Stimulated activated CD4-positive, alpha-beta T cell treated with anti-CD3 and anti-CD28 coated beads, Interleukin-2, amount 100 ng/mL, for 4 hours (primary cell): ENCODE data around the gene ZBTB46.
"Not testable (repeated sequence)": the region's sequence is repeated elsewhere in the genome, so short reads cannot be mapped to it uniquely, and the experiment has no call there.

ENCODE experiments used
- DNase-seq: peaks from one replicate; pipeline ENCODE4 v3.0.0-alpha.2; 2020; ENCODE audit warnings: low read depth

Gene ZBTB46

DNA sequence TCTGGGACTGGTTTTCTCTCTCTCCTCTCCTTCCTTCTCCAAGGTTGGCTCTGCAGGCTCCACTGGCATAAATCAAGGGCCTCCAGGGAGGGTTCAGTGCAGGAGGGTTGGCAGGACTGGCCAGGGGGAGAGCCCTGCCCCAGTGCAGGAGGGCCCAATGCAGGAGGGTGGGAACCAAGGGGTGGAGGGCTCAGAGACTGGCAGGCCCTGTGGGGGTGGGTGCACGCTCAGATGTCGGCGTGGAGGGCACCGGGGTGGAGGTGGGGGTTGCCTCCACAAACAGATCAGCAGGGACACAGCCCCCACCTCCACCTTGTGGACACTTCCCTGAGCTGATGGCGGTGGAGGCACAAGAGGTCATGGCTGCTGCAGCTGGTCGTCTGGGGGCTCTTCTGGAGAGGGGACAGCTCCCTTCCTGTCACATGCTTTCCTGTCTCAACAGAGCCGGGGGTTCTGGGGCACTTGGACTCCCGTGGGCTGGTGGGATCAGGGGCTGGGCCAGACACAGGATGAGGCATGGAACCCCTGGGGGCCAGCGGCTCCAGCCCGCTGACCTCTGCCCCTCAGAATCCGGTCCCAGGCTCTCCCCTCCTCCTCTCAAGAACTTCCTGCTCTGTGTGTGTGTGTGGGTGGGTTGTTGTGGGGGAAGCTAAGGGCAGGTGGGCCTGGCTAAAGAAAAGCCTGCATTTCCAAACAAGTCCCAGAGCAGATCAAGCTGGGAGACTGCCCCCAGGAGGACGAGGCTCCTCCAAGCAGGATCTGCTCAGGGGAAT is 27.5 kb upstream of the ZBTB46 start:
- no peak for DNase-seq

DNA sequence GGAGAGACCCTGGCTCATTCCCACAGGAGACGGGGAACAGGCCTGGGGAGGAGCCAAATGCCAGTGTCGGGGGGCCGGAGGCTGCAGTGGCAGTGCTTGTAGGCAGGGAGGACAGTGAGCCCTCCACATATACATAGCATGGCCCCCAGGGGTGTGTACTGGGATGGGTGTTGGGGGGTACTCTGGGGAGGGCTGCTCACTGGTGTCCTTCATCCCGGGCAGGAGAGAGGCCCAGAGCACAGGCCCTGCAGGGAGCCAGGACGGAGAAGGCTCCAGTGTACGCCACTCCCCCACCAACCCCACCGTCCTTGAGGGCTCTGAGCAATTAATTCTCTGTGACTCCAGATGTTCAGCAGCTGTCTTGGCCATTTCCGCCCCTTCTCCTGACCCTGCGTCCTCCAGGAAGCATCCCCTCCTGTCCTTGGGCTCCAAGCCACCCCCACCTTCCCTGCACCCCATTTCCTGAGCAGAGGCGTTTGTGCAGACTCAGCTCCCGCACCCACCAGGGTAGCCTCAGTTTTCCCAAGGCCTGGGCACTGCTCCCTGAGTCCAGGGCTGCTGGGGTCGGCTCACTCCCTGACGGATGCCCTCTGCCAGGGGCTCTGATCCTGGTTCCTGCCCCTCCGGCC is 26.8 kb upstream of the ZBTB46 start:
- no peak for DNase-seq

- DNase-seq: no peak
These were observed 25.0 kb upstream of the ZBTB46 start for GRCh38 chr20:63856098-63856511.

DNA sequence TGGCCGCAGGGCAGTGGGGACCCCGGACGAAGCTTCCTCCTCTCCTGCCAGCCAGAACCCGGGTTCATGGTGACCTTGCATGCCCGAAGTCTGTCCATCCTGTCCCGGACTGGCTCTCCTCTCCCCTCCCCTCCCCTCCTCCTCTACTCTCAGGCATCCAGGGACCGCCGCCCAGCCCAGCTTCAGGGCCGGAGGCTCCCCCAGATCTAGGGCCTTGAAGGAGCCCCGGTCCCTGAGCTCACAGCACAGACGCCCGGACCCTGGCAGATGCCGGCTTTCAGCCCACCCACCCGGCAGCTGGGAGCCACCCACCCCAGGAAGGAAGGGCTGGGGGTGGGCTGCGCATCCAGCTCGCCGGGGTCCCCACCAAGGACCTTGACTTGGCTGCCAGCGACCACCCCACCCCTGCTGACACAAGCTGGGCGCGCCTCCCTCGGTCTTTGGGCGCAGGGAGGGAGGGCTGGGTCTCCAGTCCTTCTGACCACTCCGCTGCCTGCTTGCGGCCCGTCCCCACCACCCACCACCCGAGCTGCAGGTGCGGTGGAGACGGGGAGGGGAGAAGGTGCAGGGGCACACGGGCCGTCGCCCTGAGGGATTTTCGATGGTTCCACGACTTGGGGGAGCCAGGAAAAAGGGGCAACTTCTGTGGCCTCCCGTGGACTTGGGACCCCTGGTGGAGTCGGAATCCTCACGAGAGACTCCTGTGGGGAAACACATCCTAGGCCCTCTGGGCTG is 24.5 kb upstream of the ZBTB46 start:
- no peak for DNase-seq

- DNase-seq: no peak
These were observed 23.8 kb upstream of the ZBTB46 start for GRCh38 chr20:63854766-63855362.

DNA sequence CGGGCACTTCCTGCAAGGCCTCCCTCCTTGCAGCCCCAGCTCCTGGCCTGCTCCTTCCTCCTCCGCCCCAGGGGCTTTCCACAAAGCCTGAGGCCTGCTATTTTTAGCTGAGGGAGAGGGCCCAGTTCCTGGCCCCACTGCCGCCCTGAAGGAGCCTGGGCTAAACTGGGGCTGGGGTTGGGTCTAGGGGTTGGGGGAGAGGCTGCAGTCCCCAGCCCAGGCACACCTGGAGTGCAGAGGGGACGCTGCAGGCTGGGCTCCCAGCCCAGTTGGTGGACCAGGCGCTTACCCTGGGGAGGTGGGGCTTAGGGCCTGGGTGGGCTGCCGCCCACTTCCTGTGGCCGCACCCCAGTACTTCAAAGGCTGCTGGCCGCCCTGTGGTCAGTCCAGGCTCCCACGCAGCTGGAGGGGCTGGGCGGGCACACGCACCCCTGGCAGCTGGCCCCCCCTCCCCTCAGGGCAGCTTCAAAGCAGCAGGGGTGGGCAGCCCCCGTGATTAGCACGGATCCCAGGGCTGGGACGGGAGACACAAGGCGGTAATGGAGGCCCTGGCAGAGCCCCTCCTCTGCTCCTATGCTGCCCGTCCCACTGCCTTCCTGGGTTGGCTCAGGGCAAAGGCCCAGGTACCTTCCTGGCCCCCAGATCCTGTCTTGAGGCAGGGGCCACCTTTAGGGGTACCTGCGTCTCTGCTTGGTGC is 23.2 kb upstream of the ZBTB46 start:
- no peak for DNase-seq

DNA sequence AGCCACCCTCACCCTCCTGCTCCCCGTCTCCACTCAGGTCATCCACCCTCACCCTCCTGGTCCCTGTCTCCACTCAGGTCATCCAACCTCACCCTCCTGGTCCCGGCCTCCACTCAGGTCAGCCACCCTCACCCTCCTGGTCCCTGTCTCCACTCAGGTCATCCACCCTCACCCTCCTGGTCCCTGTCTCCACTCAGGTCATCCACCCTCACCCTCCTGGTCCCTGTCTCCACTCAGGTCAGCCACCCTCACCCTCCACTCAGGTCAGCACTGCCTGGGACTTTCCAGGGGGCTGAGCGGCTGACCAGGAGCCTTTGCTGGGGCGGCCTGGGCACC is 22.6 kb upstream of the ZBTB46 start:
- DNase-seq: not testable (repeated sequence)

DNA sequence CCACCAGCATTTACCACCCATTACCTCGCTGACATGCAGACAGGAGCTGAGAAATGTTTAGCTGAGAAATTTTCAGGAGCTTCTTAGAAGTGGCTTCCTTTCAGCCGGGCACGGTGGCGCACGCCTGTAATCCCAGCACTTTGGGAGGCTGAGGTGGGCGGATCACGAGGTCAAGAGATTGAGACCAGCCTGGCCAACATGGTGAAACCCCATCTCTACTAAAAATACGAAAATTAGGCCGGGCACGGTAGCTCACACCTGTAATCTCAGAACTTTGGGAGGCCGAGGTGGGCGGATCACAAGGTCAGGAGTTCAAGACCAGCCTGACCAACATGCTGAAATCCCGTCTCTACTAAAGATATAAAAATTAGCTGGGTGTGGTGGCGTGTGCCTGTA is 20.5 kb upstream of the ZBTB46 start:
- not testable (repeated sequence) for DNase-seq

- DNase-seq: no peak
These were observed 19.9 kb upstream of the ZBTB46 start for GRCh38 chr20:63850689-63851547.

GRCh38 chr20:63848003-63848911 is 17.2 kb upstream of the ZBTB46 start:
- no peak for DNase-seq

DNA sequence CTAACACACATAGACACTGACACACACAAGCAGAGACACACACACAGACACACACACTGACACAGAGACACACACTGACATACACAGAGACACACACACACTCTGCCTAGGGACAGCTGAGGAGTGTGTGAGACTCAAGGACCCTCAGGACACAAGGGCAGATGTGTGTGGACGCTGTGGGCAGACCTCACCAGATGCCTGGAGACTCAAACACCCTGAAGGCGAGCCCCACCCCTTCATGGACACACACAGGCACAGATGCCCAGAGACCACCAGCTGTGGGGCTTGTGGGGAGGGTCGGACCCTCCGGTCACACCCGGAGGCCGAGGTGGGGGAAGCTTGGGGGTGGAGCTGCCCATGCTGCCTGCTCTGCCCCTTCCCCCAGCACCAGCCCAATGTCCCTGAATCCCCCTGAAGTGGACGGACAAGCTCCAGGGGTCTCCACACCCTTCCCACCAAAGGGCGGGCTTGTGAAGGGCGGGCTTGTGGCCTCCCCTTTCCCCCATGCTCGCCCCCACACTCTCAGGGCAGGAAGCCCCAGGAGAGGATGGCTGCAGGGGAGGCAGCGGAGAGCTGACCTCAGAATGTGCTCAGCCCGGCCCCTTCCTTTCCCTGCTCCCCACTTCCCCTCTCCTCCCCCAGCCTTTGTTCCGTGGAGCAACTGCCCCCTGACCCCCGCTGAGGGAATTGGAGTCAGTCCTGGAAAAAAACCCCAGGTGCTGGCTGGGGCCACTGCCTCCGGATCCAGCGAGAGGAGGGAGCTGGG is 16.4 kb upstream of the ZBTB46 start:
- DNase-seq: no peak

GRCh38 chr20:63846888-63847236 is 15.8 kb upstream of the ZBTB46 start:
- DNase-seq: no peak

GRCh38 chr20:63846128-63846771 is 15.2 kb upstream of the ZBTB46 start:
- no peak for DNase-seq

DNA sequence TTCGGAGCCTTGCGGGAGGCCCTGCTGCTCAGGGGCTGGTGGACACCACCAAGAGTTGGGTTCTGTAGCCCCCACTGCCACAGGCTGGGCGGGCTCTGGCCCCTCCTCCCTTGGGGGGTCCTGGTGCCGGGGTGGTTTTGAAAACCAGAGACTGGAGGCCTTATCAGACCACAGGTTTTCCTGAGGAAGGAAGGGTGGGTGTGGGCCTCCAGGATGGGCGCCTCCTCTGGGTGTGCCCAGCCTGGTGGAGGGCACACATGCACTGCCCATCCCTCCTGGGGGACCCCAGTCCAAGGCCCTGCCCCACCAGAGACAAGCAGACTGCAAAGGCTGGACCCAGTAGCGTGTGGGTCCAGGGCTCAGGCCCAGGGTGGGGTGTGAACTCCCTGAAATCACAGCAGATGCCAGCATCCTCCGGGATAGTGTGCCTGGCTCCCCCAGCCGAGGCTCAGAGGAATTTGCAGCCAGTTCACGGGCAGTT is 13.5 kb upstream of the ZBTB46 start:
- no peak for DNase-seq

GRCh38 chr20:63843778-63844177 is 12.7 kb upstream of the ZBTB46 start:
- DNase-seq: no peak

DNA sequence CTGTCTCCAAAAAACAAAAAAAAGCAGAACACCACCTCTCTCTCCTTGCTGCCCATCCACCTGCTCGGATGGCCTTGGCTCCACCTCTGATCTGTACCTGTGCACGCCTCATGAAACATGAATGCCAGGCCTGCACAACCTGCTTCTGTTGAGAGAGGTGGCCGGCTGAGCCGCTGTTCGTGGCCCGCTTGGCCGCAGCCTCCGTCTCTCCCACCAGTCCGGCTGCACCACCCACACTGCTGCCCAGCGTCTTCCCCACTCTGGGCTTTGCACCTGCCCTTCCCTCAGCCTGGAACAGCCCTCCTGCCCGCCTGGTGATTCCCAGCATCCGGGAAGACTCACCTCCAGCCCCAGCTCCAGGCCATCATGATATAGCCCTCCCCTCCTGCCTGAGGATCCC is 12.2 kb upstream of the ZBTB46 start:
- DNase-seq: no peak

- DNase-seq: no peak
These were observed 11.2 kb upstream of the ZBTB46 start for GRCh38 chr20:63842258-63842657.

DNA sequence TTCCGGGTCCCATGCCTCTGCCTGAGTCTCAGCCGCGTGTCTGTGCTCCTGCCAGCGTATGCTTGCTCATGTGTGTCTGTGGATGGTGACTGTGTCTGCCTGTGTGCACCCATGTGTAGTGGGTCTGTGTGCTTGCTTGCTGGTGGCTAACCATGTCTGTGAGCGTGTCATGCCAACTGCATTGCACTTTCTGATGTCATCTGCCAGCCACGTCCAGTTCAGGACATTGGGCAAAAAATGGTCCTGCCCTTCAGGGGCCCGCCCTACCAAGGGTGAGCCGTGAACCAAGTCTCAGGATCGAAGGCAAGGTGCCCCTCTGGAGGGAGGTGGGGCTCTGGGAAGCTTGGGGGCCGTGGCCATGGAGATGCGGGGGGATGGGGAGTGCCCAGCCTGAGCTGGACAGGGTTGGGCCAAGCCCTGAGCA is 9.4 kb upstream of the ZBTB46 start:
- no peak for DNase-seq

DNA sequence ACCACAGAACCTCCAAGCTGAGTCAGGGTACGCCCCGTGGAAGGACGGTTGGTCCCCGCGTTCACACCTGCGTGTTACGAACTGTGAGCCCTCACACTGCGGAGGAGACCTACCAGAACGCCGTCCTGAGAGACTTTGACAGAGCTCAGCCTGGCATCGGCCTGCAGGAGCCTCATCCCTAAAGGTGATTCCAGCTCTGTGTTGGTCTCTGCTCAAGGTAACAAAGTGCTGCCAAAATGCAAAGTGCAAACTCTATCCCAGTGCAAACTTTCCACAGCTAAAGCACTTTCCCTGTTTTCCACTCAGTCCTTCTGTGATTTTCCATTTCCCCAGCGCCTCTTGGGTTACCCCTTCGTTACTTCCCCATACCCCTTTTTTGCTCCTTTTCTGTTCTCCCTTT is 8.6 kb upstream of the ZBTB46 start:
- no peak for DNase-seq
